Caco-2 (cell line): ENCODE results near the gene PDLIM7. TPM values are rescaled to one million over a fixed set of nuclear protein-coding genes. Genes with fewer than 3 reads are reported as not detected.
A peak's percentile ranks its signal among the peaks of the same experiment; 100 is the strongest.

Experiments
- BruUV-seq: library from RNA; stranded (reverse); fragments of 400-500 nt; replicated peaks from 2 replicates; lab custom pipeline; 2021; lab: Mats Ljungman, UMichigan
- CTCF ChIA-PET: fragments of 300-600 bp; sonication (Branson Sonifier 250); formaldehyde crosslinking; loops from one replicate; lab custom pipeline; 2022; ENCODE audit warnings: antibody characterized with exemption; lab: Charles Lee
- POLR2A ChIA-PET: fragments of 300-600 bp; sonication (Branson Sonifier 250); formaldehyde crosslinking; loops from one replicate; lab custom pipeline; 2022; ENCODE audit warnings: antibody characterized with exemption; lab: Charles Lee
- DNase-seq, 2 experiments: peaks; one replicate each; pipeline versions ENCODE4 v3.0.0 to v3.0.0-alpha.2; 2020 to 2022
- H3K27me3 ChIP-seq: replicated peaks from 2 replicates; pipeline ENCODE4 v1.6.0; 2011; ENCODE audit warnings: low read length; ENCODE audit not compliant: control insufficient read depth, insufficient read depth
- H3K36me3 ChIP-seq: 2 replicates; pipeline ENCODE4 v1.5.1; 2011; ENCODE audit warnings: low read length; ENCODE audit not compliant: control insufficient read depth, insufficient read depth
- H3K4me1 ChIP-seq: fragments of 250-450 bp; sonication (Bioruptor Pico); 2 replicates; pipeline ENCODE4 v1.5.1; 2020; ENCODE audit warnings: mild to moderate bottlenecking
- H3K4me3 ChIP-seq: 2 replicates; pipeline ENCODE4 v1.5.1; 2011; ENCODE audit warnings: low read depth, mild to moderate bottlenecking, control low read depth, low read length
- H3K9me3 ChIP-seq: fragments of 250-450 bp; sonication (Bioruptor Pico); 2 replicates; pipeline ENCODE4 v1.5.1; 2020; ENCODE audit warnings: mild to moderate bottlenecking, moderate library complexity
- H3K27ac Mint-ChIP-seq: one replicate; pipeline ENCODE4 v1.8.0; 2022; ENCODE audit warnings: mixed read lengths; ENCODE audit not compliant: unreplicated experiment
- H3K27me3 Mint-ChIP-seq: one replicate; pipeline ENCODE4 v1.8.0; 2022; ENCODE audit warnings: mixed read lengths; ENCODE audit not compliant: insufficient read depth, unreplicated experiment
- H3K36me3 Mint-ChIP-seq: one replicate; pipeline ENCODE4 v1.8.0; 2022; ENCODE audit warnings: mild to moderate bottlenecking, mixed read lengths; ENCODE audit not compliant: insufficient read depth, unreplicated experiment
- H3K4me1 Mint-ChIP-seq: one replicate; pipeline ENCODE4 v1.8.0; 2022; ENCODE audit warnings: low read depth, mixed read lengths; ENCODE audit not compliant: unreplicated experiment
- H3K4me3 Mint-ChIP-seq: one replicate; pipeline ENCODE4 v1.8.0; 2022; ENCODE audit warnings: mild to moderate bottlenecking, moderate library complexity, mixed read lengths; ENCODE audit not compliant: unreplicated experiment
- H3K9me3 Mint-ChIP-seq: one replicate; pipeline ENCODE4 v1.8.0; 2022; ENCODE audit warnings: mixed read lengths; ENCODE audit not compliant: unreplicated experiment
- intact Hi-C: fragments of 100-400 bp; cut with micrococcal nuclease; formaldehyde crosslinking; loops from one replicate; pipeline ENCODE4 v1.10.0; 2022; ENCODE audit not compliant: unreplicated experiment
- total RNA-seq: library from RNA; stranded (reverse); gene quantifications from 2 replicates; pipeline ENCODE4 v1.2.3, GENCODE V29; 2022
- TF ChIP-seq, protein P1 (sequence below), 2 experiments: fragments of 200-600 bp in 1 of 2; IDR thresholded peaks; 1 replicate in 1 of 2; 2 replicates in 1 of 2; pipeline versions ENCODE4 v1.5.1 to v1.8.0; 2011 to 2022; ENCODE audit warnings: antibody characterized with exemption in 1 of 2, control low read depth in 1 of 2, inconsistent platforms in 1 of 2, low read depth in 1 of 2, low read length in 1 of 2, mild to moderate bottlenecking in 1 of 2, moderate library complexity in 1 of 2; ENCODE audit not compliant: insufficient read depth in 1 of 2, severe bottlenecking in 1 of 2, unreplicated experiment in 1 of 2

Gene PDLIM7
- total RNA-seq, 1 experiment from 2014 or later, result 49.1 TPM

DNA sequence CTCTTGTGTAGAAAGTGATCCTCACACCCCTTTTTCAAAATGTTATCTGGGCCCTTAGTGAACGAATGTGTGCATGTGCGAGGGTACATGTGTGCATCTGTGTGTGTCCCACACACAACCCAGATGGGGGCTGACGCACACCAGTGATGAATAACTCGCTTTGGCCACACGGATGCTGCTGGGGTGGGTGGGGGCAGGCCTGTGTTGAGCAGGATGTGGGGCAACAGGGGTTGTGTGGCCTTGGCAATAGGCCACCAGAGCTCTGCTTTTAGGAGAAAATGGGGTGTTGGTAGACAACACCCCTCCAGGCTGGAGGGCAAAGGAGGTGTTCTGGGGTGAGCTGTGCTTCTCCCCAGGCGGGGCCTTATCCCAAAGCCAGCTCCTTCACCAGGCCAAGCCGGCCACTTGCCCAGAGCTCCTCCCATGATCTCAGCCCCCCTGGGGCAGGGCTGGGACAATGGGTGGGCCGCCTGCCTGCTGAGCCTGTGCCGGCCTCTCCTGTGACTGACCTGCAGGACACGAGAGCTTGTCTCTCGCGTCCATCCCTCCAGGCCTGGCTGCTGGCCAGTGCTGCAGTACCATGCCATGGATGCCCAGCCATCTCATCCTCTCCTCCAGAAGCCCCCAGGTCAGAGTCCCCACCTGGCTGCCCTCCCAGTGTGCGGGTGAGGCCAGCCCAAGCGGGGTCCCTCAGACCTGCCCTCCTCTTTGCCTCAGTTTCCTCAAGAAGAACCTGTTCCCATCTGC lies 25.6 kb downstream of the PDLIM7 start:
- no TSS peak for BruUV-seq
- H3K4me3 Mint-ChIP-seq, result peak overlapping the region; percentile 72
- H3K36me3 Mint-ChIP-seq, result peaks cover 36% of the 10 kb centered on the region
- intact Hi-C loops, result loop anchor here (1.0 to 2.0 kb wide), 2 partner anchors 15 to 26 kb away; partner anchors contain the start of gene PDLIM7
- peaks cover 4% of the 10 kb centered on the region for H3K36me3 ChIP-seq
- no peaks in the 10 kb centered on the region for H3K9me3 Mint-ChIP-seq
- TF ChIP-seq, protein P1, sequence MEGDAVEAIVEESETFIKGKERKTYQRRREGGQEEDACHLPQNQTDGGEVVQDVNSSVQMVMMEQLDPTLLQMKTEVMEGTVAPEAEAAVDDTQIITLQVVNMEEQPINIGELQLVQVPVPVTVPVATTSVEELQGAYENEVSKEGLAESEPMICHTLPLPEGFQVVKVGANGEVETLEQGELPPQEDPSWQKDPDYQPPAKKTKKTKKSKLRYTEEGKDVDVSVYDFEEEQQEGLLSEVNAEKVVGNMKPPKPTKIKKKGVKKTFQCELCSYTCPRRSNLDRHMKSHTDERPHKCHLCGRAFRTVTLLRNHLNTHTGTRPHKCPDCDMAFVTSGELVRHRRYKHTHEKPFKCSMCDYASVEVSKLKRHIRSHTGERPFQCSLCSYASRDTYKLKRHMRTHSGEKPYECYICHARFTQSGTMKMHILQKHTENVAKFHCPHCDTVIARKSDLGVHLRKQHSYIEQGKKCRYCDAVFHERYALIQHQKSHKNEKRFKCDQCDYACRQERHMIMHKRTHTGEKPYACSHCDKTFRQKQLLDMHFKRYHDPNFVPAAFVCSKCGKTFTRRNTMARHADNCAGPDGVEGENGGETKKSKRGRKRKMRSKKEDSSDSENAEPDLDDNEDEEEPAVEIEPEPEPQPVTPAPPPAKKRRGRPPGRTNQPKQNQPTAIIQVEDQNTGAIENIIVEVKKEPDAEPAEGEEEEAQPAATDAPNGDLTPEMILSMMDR (IDR thresholded peaks at IDR 0.05; ENCODE audit: insufficient read depth in 1 of 2, low read depth in 1 of 2, low read length in 1 of 2, severe bottlenecking in 1 of 2, unreplicated experiment in 1 of 2), result no peak
- H3K27me3 Mint-ChIP-seq, result no peaks in the 10 kb centered on the region
- ChIA-PET POLR2A (interaction anchor here (0.5 to 1.4 kb wide), 5 partner anchors 14 to 46 kb away, joined by 3 to 6 read pairs (median 3); partner anchors contain the start of genes GRK6 and PDLIM7), CTCF (interaction anchor here (0.7 to 3.7 kb wide), 7 partner anchors 14 to 81 kb away, joined by 3 to 19 read pairs (median 5); partner anchors contain the start of gene PDLIM7)
- H3K27me3 ChIP-seq, result no peaks in the 10 kb centered on the region
- no peak for DNase-seq
- peaks cover 45% of the 10 kb centered on the region for H3K4me1 ChIP-seq
- H3K27ac Mint-ChIP-seq, result no peak overlapping the region
- H3K4me3 ChIP-seq, result peak overlapping the region; percentile 86
- no peaks in the 10 kb centered on the region for H3K9me3 ChIP-seq
- peaks cover 40% of the 10 kb centered on the region for H3K4me1 Mint-ChIP-seq

DNA sequence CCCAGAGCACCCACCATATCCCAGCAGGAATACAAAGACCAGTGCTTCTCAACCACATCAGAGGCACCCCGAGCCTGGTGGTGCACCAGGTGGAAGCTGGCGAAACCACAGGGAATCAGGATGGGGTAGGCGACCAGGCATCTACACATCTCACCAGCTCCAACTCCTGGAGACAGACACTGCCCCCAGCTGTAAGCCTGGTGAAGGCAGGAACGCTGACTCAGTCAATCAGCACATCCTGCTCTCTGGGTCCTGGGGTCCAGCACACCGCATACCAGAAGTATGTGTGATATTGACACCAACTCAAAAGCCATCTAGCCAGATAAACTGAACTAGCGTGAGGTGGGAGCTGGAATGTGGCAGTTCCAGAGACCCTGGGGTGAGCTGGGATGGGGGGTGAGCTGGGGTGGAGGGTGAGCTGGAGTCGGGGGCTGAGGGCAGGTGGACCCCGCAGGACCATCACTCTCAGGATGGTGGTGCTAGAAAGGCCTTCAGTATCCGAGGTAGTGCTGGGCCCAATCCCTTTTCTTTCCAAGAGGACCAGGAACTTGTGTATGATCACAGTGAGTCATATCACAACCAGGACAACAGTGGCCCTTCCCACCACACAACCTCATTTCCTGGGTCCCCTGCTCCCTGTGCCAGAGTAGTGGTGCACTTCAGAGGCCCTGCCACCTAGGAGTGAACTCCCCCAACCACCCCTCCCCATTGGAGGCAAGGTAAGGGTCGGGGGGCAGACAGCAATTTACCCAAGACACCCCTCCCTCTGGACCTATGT lies 26.5 kb downstream of the PDLIM7 start:
- BruUV-seq, result TSS peak; percentile 14
- ChIA-PET CTCF (interaction anchor here (0.9 to 3.7 kb wide), 3 partner anchors 13 to 67 kb away, joined by 3 to 19 read pairs (median 5); partner anchors contain the start of gene PDLIM7), POLR2A (interaction anchor here (0.5 to 0.7 kb wide), 2 partner anchors 14 to 45 kb away, joined by 3 read pairs; partner anchors contain the start of gene GRK6)
- Histone ChIP-seq H3K9me3 (no peaks in the 10 kb centered on the region), H3K4me3 (no peak overlapping the region), H3K27me3 (no peaks in the 10 kb centered on the region), H3K36me3 (peaks cover 7% of the 10 kb centered on the region), H3K4me1 (peaks cover 45% of the 10 kb centered on the region)
- intact Hi-C loops, result no loop called here
- H3K4me1 Mint-ChIP-seq, result peaks cover 40% of the 10 kb centered on the region
- peak overlapping the region; percentile 72 for H3K4me3 Mint-ChIP-seq
- peaks cover 44% of the 10 kb centered on the region for H3K36me3 Mint-ChIP-seq
- peak overlapping the region; percentile 86 for H3K27ac Mint-ChIP-seq
- H3K27me3 Mint-ChIP-seq, result no peaks in the 10 kb centered on the region
- TF ChIP-seq, protein P1 (IDR thresholded peaks at IDR 0.05; ENCODE audit: insufficient read depth in 1 of 2, low read depth in 1 of 2, low read length in 1 of 2, severe bottlenecking in 1 of 2, unreplicated experiment in 1 of 2), result no peak
- H3K9me3 Mint-ChIP-seq, result no peaks in the 10 kb centered on the region
- no peak for DNase-seq
